ENCODE results near the gene FBXL14.
A peak's percentile ranks its signal among the peaks of the same experiment; 100 is the strongest.

Gene FBXL14, protein sequence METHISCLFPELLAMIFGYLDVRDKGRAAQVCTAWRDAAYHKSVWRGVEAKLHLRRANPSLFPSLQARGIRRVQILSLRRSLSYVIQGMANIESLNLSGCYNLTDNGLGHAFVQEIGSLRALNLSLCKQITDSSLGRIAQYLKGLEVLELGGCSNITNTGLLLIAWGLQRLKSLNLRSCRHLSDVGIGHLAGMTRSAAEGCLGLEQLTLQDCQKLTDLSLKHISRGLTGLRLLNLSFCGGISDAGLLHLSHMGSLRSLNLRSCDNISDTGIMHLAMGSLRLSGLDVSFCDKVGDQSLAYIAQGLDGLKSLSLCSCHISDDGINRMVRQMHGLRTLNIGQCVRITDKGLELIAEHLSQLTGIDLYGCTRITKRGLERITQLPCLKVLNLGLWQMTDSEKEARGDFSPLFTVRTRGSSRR

DNA sequence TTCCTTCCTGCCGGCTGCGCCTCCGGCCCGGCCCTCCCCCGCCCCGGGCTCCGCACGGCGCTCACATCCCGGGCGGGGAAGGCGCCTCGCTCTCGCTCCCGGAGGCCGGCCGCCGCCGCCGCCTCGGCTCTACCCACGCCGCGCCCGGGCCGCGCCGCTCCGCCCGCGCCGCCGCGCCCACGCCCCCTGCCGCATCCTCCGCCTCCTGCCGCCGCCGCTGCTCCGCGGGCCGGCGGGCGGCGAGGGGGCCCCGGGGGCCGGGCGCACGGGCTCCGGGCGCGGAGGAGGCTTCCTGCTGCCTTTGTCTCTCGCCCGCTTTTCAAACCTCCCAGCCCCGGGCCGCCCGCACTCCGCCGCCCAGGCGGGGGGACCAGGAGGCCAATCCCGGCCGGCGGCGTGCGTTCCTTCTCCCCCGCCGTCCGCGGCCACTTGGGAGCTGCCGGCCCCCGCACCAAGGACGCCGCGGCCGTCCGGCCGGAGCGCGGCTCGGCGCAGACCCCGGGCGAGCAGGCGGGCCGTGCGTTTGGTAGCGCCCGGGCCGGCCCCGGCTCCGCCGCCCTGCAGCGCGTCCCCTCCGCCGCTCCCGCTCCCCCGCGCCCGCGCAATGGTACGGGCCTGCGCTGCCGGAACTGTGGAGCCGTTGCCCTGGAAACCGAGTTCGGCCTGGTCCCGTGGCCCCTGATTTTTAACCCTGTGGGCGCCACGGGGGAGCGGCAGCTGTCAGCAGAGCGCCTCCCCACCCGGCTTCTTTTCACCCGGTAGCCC, at the start of gene FBXL14:
Gene FBXL14, minus strand, starts transcription at position 321 of the 765 bp plus-strand sequence. CDS start 515 bp downstream, outside the sequence.
- DNase-seq = peak; percentile 76

DNA sequence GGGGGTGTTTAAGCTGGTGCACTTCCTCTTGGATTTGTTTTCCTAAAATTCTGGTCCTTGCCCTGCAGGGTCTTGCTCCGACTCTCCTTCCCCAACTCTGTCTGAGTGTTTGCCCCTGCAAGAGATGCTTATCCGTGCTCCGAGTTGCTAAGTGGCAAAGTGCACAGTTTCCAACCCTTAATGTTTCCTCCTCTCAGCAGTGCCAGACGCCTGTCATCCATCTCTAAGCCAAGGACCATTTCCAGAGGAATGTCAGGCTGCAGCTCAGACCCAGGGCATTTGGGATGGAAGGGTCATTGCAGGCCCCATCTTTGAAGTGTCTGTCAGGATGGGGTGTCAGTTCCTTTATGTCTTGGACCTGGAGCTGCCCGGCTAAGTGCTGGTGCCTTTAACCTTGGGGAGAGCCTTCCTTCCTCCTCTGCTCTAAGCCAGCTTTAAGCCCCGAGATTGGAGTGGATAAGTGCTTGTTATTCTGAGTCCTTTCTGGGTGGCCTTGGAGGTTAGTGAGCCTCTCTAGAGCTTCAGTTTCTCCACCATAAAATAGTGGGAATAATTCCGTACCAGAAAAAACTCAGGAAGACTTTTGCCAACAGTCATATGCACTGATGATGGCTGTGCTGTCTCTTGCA, 49.6 kb upstream of the FBXL14 start:
- DNase-seq = no peak

DNA sequence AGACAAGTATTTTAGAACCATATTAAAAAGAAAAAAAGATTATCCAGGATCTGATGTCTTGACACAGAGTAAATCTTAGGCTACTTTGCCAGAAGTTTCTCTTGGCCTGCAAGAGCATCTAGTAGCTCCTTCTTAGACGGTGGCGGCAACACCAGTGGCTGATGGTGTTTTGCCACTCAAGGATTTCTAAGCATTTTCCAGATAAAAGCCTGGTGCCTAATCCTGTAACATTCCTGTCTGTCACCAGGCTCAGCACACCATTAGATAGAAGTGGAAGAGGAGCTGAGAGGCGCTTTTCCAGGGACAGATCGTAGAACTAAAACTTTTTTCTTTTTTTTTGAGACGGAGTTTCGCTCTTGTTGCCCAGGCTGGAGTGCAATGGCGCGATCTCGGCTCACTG, 48.7 kb upstream of the FBXL14 start:
- DNase-seq = no peak

DNA sequence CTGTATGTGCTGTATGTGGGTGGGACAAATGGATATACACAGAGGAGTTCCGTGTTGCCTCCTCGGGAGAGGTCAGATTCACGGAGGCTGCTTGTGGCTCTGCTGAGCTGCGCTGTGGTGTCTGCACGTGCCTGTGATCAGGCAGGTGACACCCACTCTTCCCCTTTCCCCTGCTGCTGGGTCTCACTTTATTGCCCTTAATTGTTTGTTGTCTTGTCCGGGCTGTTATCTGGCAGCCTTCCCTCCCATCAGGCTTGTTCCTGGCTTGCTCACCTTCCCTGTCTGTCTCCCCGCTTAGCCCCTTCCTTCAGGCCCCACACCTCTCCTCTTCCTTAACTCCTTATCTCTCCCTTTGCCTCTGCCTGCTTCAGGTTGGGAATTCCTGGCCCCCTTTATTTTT, 48.1 kb upstream of the FBXL14 start:
- DNase-seq = no peak

DNA sequence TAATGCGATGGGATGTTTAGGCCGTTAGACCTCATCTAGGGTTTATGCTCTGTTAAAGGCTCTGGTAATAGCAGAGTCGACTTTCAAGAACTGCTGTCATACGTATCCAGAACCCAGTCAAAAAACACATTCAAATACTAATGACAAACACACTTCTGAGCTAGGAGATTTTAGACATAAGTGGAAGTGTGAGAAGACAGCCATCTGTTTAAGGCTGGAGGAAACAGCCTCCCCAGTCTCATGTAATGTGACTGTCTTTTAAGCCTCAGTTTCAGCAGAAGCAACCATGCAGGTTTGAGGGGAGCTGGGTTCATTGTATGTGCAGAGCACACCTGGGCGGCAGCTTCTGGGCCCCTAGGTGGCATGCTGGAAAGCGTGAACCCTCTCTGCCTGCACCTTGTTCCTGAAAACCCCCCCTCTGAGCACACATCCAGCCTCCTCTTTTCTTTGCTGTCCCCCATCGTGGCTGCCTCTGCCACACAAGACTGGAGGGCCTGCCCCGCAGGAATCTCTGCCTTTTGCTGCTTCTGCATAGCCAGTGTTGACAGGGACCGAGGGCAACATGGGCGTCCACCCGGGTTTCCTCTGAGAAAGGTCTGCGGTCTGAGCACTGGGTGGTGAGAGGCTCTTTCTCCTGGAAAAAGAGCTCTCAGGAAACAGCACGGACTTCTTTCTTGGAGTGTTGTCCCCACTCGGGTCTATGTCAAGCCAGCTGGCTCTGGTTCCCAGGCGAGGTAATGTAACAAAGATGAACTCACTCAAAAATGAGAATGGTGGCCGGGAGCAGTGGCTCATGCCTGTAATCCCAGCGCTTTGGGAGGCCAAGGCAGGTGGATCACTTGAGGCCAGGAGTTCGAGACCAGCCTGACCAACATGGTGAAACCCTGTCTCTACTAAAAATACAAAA, 46.2 kb upstream of the FBXL14 start:
- no peak for DNase-seq

DNA sequence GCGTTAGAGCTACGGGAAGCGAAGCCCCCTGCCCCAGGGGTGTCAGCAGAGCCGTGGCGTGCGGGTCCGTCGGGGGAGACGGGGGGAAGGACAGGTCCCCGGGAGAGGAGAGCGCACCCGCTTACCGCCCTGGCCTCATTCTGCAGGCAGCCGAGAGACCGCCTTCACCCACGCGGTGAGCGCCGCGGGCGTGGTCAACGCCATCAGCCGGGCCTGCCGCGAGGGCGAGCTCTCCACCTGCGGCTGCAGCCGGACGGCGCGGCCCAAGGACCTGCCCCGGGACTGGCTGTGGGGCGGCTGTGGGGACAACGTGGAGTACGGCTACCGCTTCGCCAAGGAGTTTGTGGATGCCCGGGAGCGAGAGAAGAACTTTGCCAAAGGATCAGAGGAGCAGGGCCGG, 45.2 kb upstream of the FBXL14 start:
- no peak for DNase-seq

DNA sequence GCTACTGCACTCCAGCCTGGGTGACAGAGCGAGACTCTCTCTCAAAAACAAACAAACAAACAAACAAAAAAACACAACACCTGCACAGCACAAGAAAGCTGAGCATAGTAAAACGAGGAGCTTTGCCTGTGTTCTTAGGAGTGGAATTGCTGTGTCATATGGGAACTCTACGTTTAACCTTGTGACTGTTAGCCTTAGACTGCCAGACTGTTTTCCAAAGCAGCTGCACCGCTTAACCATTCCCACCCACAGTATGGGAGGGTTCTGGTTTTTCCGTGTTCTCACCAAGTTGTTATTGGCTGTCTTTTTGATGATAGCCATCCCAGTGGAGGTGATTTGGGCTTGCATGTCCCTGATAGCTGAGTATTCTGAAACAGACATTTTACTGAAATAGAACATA, 43.8 kb upstream of the FBXL14 start:
- DNase-seq = no peak

DNA sequence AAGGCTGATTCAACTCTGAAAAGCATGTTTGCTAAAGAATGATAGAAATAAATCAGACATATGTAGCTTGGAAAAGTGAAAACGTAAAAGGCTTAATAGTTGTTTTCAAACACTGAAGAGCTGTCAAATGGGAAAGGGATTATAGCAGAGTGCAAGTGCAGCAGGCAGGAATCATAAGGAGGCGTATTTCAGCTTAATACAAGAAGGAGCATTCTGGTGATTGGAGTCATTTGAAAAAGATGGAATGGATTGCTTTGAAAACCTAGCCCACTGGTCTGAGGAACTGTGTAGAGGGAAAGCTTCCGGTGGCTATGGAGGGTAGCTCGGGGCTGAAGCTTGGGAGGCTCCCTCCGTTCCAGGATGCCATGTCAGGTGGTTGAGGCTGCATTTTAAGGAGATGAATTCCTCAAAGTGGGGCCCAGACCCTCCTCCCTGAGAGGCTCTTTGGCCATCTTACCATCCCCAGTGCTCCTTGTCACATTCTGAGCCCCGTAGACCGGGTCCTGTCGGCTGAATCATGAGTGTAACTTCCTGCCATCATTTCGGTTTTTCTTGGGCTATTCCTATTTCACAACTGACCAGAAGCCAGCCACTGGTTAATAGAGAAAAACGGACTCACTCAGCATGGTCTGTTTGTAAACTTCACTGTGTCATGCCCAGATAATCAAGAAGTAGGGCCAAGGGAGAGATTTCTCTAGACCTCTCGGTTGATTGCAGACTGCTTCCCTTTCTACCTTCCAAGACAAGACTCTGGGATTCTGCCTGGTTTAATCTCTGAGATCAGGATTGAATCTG, 41.1 kb upstream of the FBXL14 start:
- no peak for DNase-seq

DNA sequence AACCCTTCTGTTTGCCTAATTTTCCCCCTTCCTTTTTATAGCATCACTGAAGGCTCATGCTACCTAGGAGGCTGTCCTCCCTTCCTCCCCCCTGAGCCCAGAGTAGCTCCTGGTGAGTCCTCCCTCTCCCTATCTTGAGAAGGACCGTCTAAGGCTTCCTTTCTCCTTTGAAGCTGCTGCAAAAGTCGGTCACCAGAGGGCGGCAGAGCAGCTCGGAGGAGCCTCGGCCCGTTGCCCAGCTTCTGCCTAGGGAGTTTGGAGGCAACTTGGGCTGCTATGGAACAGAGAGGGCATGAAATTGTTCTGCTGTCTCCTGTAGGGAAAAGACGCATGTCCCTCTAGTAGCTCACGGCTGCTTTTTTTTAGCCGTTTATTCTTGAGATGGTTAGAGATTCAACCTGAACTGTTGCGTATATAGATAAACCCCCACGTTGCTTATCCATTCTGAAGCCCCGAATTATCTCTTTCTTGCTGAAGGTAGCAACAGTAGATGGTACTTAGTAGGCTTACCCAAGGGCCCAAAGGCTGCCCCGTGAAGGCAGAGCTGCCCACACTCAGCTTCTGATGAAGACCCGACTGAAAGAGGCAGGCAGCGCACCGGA, 40.3 kb upstream of the FBXL14 start:
- DNase-seq = peak; percentile 55

DNA sequence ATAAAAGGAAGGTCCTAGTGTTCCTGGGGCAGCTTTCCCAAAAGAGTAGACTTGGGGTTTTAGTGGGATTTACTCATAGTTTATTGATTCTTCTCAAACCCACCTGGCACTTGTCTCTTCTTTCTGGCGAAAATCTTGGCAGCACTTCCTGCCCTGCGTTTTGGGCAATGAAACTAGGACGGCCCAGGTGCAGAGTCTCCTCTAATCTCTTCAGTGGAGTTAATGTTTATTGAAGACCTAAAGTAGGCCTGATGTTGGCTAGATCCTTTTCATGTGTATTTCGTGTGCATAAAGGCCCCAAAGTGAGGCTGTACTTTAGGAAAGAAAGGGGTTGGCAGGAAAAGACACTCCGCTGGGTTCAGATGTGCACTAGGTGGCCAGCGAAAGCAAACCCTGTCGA, 39.8 kb upstream of the FBXL14 start:
- no peak for DNase-seq

DNA sequence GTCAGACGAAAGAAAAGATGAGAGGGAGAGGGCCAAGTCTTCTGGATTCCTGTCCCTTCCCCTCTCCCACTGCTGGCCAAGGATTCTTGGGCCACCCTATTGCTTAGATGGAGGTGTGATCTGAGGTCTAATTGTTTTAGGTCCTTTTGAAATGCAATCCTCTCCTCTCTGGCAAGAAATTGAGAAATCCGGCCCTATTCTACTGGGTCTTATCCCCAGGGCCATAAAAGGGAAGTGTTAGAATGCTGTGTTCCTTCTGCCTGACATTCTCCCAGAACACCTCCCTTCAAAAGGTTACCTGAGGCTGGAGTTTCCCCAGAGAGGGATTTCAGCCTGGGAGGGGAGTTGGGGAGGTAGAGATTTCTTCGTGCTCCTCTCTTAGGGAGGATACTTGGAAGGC, 39.1 kb upstream of the FBXL14 start:
- DNase-seq = no peak

DNA sequence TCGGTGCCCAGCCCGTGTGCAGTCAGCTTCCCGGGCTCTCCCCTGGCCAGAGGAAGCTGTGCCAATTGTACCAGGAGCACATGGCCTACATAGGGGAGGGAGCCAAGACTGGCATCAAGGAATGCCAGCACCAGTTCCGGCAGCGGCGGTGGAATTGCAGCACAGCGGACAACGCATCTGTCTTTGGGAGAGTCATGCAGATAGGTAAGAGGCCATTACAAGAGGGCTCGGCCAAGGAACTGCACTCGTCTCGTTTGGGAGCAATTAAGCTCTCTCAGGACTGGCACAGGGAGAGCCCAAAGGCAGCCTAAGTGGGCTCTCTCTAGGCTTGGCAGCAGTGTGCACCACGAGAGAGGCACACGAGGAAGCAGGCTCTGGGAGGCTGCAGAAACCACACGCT, 38.3 kb upstream of the FBXL14 start:
- no peak for DNase-seq

DNA sequence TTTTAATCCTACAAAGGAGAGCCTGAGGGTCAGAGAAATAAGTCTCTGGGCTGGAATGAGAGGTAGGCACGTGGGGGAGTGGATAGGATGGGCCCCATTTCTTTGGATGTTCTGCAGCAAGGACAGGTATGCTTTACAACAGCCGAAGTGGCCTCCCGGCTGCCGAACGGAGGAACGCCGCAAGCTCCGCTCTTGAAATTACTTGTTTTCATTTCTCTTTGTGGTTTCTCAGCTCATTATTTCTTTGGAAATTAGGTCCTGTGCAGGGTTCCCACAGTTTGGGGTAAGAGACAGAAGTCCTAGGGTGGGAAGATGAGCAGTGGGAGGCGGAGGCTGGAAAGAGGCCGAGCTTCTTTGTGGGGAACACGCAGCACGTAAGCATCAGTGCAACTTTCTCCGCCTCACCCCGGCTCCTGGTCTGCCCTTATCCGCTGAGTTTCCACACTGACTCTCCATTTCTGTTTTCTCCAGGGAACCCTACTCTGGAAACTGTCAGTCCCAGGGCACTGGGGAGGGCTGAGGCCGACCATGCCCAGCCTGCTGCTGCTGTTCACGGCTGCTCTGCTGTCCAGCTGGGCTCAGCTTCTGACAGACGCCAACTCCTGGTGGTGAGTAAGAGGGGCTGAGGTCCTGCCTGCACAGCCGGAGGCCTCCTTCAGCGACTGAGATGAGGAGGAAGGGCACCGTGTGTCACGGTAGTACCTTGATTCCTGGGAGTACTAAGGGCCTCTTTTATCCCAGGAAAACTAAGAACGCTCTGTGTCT, 36.6 kb upstream of the FBXL14 start:
- no peak for DNase-seq

DNA sequence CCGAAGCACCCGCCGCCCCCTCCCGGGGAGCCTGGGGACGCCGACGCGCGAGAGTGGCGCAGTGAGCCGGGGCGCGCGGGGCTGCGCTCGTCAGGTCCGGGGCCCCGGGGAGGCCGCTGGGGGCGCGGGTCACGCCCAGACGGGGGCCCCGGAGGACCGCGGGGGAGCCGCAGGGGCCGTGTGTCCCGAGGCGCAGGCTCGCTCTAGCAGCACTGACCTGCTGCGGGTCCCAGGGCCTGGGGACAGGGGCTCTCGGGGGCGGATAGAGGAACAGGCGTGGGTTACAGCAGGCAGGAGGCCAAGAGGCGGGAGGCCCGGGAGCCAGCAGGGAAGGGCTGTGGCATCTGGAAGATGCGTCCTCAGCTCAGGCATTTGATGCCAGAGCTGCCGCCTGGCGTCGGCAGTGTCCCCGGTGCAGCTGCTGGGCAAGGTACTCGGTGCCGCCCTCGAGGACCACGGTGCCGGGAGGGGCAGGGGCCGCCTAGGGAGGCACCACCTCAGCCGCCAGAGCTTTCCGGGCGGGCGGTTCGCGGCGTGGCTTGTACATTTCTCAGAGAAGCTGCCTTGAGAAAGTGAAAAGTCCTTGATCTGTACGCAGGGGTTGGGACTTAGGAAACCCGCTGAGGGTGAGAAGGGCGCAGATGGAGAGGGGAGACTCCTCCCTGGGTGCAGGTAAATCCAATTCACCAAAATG, 35.9 kb upstream of the FBXL14 start:
- DNase-seq = no peak

DNA sequence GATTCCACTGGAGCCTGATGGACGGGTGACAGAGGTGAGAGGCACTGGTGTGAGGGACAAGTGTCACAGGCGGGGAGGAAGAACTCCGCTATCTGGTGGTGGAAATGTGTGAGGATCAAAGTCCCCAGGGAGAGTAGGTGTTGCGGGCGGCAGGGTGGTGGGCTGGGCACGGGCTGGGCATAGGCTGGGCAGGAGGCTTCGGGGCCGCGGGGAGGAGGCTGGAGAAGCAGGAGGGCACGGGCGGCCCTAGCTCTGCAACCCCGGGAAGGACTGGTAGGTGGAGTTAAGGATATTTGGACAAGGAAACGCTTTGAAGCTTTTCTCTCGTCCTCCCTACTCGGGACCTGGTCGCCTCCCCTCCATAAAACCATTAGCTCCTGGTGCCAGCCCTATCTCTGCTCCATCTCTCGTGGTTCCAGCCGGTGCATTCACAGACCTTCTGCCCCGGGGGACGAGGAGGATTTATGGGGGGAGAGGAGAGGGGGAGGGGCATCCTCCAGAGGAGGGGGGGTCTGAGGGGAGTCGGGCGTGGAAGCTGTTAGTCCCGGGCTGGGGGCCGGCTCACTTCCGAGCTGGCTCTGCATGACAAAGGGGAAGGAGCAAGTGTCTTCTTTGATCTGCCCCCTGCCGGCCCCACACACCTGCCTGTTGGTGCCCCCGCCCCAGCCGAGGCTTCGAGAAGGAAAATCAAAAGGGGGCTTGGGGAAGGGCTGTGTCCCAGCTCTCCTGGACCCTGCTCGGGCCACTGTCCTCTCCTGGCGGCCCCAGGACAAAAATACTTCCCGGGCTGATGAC, 35.2 kb upstream of the FBXL14 start:
- no peak for DNase-seq

DNA sequence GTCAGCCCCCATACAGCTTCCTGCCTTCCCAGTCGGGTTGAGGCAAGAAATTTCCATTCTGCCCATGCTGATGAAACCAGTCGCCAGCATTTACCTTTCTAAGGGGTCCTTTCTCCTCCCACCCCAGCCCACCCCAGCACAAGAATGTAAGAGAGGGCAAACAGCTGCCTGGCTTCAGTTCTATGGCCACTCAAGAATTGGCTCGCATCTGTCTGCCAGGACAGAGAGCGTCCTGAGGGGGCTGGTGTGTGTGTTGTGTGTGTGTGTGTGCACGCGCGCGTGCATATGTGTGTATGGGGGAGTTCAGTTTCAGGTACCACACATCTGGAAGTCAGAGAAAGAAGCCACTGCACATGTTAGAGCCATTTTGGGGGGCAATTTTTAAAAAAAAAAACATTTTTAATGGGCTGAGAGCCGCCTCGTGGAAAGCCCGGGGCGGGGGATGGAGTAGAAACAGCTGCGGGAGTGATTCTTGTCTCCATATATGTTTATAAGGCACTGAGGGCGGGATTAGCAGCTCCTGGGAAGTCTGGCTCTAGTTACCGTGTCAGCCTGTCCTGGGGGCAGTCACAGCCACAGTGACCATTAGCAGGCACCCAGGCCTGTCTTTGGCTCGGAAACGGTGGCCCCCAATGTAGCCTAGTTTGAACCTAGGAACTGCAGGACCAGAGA, 34.4 kb upstream of the FBXL14 start, which contains the start of gene WNT5B:
Gene WNT5B, plus strand, starts transcription at position 566 of the 672 bp plus-strand sequence. CDS start 2,124 bp downstream, outside the sequence.
- DNase-seq = no peak

DNA sequence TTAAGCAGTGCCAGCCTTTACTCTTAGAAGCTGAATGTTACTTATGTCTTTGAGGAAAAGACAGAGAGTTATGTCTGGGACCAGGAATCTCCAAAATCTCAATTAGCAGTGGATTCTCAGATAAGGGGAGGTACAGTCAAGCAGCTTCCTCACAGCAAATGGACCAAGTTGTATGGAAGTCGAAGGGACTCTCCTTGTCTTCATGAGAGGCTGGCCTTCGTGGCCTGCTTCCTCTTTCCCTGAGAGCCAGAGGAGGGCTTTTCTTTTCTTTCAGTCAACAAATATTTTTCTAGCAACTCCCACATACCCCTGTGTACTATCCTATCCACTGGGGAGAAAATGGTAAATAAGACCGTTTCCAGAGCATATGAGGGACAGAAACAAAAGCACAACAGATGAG, 28.0 kb upstream of the FBXL14 start:
- DNase-seq = no peak

DNA sequence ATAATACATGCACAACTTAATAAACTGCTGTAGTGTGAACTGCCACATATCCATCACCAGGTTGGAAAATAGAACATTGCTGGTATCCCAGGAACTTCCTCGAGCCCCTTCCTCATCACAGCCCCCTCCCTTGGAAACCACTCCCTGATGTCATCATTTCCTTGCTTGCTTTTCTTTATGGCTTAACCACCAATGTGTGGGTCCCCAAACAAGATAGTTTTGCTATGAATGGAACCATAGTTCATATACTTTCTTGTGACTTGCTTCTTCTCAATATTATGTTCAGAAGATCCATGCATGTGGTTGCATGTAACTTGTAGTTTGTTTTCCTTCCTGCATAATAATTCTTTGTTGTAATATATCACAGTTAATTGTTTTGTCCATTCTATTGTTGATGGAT, 25.7 kb upstream of the FBXL14 start:
- no peak for DNase-seq
